GM21526 (cell line): Measurements from ENCODE around the gene ZNF587B.
"Not testable (repeated sequence)": the region's sequence is repeated elsewhere in the genome, so short reads cannot be mapped to it uniquely, and the experiment has no call there.

Experiments
- ATAC-seq: cut with Tn5 transposase; IDR thresholded peaks from one replicate; pipeline ENCODE4 v1.9.1; 2021; ENCODE audit warnings: moderate library complexity; ENCODE audit not compliant: unreplicated experiment, low FRiP score

ZNF587B gene

GRCh38 chr19:57867868-57868492 lies 37.9 kb downstream of the ZNF587B start:
- no peak for ATAC-seq

- not testable (repeated sequence) for ATAC-seq
These were observed 39.6 kb downstream of the ZNF587B start for GRCh38 chr19:57869655-57870054.

GRCh38 chr19:57870225-57870624 lies 40.1 kb downstream of the ZNF587B start:
- ATAC-seq, result no peak

- no peak for ATAC-seq
These were observed 42.4 kb downstream of the ZNF587B start for GRCh38 chr19:57872450-57872849.

- ATAC-seq, result not testable (repeated sequence)
These were observed 44.0 kb downstream of the ZNF587B start for GRCh38 chr19:57873883-57874799.

GRCh38 chr19:57886046-57886445 lies 55.9 kb downstream of the ZNF587B start:
- no peak for ATAC-seq

GRCh38 chr19:57887195-57887941 lies 57.3 kb downstream of the ZNF587B start:
- ATAC-seq, result no peak

- peak; percentile 13 for ATAC-seq
These were observed 58.0 kb downstream of the ZNF587B start for GRCh38 chr19:57888107-57888559.

GRCh38 chr19:57888560-57889231 lies 58.6 kb downstream of the ZNF587B start, which contains the start of gene ZNF814:
Gene ZNF814, minus strand, starts transcription at chr19:57889037. Its CDS starts 235 bp downstream, at chr19:57888802.
- ATAC-seq, result peak; percentile 72

- not testable (repeated sequence) for ATAC-seq
These were observed 60.6 kb downstream of the ZNF587B start for GRCh38 chr19:57890706-57891105.
